Retina (tissue), 1 donor: ENCODE measurements around the gene SVOP.
"Not testable (repeated sequence)": the region's sequence is repeated elsewhere in the genome, so short reads cannot be mapped to it uniquely, and the experiment has no call there.

Experiments
- DNase-seq: peaks from one replicate; pipeline ENCODE4 v3.0.0-alpha.2; 2016

SVOP gene

DNA sequence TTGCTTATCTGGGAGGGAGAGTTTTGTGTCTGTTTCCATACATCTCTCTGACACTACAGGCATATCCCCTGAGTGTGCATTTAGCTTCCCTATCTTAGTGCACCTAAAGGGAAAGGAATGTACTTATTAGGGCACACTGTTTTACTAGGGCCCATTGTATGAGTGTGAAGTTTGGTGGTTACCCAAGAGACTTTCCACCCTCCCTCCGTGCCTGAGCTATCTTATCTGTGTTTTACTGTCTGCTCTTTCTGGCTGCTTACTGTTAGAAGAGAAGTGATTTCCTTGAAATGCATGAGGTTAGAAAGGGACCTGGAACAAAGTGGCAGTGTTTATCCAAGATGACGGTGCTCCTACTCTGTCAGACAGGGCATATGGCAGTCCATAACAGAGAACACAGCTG lies 8.5 kb upstream of the SVOP start:
- DNase-seq, result no peak

DNA sequence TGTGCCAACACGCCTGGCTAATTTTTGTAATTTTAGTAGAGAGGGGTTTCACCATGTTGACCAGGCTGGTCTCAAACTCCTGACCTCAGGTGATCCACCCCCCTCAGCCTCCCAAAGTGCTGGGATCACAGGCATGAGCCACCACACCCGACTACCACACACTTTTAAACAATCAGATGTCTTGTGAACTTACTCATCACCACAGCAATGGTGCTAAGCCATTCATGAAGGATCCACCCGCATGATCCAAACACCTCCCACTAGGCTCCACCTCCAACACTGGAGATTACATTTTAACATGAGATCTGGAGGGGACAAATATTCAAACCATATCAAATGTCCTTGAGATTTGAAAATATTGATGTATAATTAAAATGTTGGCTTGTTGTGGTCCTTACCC lies 7.8 kb upstream of the SVOP start:
- not testable (repeated sequence) for DNase-seq

DNA sequence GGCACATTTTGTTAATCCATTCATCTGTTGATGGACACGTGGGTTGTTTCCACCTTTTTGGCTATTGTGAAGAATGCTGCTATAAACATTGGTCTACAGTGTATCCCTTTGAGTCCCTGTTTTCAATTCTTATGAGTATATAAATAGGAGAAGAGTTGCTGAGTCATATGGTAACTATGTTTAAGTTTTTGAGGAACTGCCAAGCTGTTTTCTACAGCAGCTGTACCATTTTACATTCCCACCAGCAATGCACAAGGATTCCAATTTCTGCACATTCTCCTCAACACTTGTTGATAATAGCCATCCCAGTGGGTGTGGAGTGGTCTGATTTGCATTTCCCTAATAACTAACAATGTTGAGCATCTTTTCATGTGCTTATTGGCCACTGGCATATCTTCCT lies 6.9 kb upstream of the SVOP start:
- no peak for DNase-seq

DNA sequence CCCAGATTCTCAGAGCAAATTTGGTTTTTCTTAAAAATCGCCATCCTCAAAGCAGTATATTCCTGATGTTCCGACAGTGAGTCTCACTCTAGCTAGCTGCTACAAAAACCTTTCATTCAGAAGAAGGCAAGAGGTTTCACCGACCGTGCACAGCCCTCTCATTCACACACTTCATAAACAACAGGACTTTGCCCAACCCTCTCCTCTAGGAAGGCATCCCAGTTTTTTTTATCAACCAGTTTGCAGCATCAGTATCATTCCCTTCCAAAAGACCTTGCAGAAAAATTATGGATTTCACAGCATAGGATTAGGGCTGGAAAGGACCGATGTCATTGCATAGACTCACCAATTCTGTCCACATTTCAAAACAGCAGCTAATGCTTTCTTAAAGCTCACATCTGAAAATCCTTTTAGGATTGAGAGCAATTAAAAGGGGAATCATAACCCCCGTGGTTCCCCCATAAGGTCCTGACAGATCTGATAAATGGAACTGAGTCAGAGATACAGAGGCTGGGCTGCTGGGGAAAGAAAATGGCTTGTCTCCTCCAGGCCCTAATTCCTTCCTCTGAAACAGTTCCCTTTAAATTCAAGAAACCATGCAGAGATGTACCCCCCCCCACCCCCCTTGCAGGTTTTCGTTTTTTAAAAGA lies 597 bp downstream of the SVOP start:
- DNase-seq, result peak; percentile 49

DNA sequence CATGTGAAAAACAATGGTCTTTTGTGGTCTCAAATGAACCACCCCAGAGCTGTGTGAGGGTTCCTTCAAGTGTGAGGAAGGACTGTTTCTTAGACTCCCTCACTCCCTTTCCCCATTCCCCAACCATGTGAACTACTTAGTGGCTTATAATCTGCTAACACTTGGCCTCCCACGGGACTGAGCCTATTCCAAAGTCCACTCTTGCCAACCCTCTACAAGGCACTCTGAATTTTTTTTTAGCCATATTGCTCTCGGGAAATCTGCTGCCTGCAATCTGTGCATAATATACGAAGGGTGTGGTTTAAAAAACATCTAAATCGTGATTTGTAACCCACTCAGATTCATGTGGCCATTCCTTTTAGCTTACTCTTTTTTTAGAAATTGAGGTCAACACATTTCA lies 2.6 kb downstream of the SVOP start:
- DNase-seq, result peak; percentile 4

DNA sequence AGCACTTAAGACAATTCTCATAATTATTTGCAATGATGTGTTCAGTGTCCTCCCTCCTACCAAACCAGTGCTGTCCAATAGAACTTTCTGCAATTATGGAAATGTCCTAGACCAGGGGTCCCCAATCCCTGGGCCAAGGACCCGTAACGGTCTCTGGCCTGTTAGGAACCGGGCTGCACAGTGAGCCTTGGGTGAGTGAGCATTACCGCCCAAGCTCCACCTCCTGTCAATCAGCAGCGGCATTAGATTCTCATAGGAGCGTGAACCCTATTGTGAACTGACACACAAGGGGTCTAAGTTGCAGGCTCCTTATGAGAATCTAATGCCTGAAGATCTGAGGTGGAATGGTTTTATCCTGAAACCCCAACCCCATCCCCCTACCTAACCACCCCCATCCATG lies 3.9 kb downstream of the SVOP start:
- no peak for DNase-seq

DNA sequence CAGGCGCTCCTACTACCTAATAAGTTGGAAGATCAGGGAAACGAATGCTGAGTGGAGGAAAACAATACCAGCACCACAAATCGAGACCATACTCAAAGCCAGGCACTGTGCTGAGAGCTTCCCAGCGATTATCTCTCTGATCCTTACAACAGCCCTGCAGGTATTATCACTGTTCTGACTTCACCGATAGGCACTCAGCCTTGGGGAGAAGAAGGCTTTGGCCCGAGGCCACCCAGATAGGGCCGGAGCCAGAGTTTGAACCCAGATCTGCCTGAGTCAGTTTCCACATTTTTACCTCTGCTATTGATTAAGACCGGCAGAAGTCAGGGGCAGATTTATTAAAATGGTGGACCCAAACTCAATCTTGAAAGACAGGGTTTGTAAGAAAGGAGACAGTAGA lies 4.9 kb downstream of the SVOP start:
- DNase-seq, result no peak

DNA sequence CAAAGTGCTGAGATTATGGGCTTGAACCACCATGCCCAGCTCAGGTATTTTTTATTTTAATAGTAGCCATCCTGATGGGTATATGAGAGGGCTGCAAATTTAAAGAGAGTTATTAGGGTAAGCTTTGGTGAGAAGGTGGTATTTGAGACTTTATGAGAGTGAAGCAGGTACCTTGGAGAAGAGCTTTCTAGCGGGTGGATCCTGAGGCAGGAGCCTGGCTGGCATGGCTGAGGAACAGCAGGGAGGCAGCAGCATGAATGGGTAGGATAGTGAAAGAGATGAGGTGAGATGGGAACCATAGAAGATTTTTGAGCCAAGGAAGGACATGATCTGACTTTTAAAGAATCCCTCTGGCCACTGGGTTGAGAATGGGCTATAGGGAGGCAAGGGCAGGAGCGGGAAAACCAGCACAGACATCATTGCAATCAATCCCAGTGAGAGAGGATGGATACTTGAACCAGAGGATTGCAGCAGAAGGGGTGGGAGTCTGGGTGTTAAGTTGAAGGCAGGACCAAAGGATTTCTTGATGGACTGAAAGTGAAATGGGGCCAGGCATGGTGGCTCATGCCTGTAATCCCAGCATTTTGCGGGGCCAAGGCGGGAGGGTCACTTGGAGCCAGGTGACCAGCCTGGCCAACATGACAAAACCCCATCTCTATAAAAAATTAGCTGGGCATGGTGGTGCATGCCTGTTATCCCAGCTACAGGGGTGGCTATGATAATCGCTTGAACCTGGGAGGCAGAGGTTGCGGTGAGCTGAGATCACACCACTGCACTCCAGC lies 5.7 kb downstream of the SVOP start:
- no peak for DNase-seq

DNA sequence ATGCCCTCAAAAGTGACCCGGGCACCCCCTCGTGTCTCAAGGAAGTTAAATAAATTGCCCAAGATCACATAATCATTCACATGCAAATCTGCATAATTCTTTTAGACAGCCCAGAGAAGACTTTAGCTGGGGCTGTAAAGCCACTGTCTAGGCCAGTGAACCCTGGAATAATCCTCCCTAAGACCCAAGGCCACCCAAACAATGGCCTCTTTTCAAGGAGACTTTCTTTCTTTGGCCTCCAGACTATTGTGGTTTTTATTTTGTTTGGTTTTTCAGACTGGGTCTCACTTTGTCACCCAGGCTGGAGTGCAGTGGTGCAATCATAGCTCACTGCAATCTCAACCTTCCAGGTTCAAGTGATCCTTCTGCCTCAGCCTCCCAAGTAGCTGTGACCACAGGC lies 10.6 kb downstream of the SVOP start:
- DNase-seq, result no peak

DNA sequence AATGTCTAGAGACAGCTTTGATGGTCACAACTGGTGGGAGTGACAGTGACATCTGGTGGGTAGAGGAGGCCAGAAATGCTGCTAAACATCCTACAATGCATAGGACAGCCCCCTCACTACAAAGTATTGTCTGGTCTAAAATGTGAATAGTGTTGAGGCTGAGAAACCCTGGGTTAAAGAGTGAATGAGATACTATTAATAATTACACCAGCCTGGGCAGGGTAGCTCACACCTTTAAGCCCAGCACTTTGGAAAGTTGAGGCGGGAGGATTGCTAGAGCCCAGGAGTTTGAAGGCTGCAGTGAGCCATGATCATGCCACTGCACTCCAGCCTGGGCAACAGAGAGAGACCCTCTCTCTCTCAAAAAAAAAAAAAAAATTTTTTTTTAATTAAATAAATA lies 11.1 kb downstream of the SVOP start:
- no peak for DNase-seq

DNA sequence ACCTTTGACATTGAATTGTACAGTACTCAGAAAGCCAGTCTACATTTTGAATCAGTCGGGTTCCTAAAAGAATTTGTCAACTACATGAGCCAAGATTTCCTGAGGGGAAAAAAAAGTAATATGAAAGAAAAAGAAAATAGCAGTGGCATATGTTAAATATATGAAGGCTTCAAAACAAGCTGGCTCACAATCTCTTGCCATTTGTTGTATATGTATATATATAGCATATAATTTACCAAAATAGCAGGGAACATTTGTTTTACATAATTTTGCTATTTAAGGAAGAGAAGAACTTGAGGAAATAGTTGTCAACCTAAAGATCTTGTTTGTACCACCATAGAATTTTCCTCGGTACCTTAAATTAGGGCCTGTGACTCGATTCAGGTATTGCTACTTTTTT lies 16.9 kb downstream of the SVOP start:
- no peak for DNase-seq

DNA sequence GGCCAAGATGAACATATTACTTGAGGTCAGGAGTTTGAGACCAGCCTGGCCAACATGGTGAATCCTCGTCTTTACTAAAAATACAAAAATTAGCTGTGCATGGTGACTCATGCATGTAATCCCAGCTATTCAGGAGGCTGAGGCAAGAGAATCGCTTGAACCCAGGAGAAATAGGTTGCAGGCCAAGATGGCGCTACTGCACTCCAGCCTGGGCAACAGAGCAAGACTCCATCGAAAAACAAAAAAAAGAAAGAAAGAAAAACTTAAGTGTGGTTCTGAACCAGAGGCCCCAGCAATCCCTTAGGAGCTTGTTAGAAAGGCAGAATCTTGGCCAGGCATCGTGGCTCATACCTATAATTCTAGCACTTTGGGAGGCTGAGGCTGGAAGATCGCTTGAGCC lies 24.5 kb downstream of the SVOP start:
- DNase-seq, result no peak

DNA sequence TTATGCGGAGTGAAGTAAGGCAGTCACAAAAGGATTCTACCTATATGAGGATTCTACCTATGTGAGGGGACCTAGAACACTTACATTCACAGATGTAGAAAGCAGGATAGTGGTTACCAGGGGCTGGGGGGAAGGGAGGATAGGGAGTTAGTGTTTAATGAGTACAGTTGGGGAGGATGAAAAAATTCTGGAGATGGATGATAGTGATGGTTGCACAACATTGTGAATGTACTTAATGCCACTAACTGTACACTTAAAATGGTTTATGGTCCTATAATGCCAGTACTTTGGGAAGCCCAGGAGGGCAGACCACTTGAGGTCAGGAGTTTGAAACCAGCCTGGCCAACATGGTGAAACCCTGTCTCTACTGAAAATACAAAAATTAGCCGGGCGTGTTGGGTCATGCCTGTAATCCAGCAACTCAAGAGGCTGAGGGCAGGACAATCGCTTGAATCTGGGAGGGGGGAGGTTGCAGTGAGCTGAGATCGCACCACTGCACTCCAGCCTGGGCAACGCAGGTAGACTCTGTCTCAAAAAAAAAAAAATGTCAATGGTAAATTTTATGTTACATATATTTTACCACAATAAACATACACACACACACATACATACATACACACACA lies 25.4 kb downstream of the SVOP start:
- DNase-seq, result no peak

DNA sequence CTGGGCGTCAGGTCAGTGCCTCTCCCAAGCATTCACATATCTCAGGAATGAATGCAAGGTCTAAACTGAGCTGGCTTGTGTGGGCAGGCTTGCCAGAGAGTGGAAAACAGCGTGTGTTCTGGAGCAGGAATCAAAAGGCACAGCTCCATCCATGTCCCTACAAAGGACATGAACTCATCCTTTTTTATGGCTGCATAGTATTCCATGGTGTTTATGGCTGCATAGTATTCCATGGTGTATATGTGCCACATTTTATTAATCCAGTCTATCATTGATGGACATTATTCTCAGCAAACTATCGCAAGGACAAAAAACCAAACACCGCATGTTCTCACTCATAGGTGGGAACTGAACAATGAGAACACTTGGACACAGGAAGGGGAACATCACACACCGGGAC lies 30.8 kb downstream of the SVOP start:
- DNase-seq, result not testable (repeated sequence)

DNA sequence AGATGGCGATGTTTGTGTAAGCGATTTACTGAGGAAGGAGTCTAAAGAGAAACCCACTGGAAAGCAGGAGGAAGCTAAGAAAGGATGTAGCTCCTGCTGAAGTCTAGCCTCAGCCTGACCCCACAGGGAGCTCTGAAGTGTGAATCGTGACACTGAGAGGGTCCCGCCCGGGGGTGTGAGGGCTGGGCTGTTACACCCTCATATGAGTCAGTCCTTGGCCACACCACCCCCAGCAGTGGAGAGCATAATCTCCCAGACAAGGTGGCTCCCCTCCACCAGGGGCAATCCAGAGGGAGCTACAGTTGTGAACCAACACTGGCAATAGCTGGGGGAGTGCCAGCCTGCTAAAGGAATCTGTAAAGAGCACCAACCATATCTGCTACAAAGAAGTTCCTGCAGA lies 31.5 kb downstream of the SVOP start:
- no peak for DNase-seq

DNA sequence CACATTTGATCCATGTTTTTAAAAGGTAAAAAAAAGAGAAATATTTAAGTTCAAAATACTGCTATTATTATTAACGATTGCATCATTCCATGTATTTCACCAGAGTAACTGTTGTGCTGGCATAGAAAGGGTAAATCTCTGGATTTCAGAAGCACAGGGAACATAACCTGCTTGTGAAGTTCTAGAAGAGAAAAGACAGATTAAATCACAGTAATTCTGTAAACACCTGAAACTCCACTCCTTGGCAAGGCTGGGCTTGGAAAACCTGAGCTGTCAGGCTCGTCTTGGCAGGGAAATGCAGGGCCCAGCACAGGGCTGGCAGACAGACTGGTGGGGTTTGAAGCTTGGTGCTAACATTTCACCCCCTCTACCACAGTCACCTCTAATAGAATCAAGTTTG lies 35.1 kb downstream of the SVOP start:
- DNase-seq, result no peak

DNA sequence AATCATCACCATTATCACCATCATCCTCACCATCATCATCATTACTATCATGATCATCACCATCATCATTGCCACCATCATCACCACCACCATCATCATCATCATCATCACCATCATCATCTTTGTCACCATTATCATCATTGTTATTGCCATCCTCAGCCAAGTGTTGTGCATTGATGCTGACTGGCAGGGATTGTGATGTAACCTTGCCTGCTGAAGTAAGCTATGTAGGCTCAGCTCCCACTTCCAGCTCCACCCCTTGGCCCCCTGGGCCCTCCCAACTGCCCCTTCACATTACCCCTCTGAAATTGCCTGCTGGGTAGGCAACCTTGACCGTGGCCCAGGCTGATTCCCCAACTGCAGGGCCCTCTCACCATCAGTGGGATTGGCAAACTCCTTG lies 37.6 kb downstream of the SVOP start:
- DNase-seq, result no peak

DNA sequence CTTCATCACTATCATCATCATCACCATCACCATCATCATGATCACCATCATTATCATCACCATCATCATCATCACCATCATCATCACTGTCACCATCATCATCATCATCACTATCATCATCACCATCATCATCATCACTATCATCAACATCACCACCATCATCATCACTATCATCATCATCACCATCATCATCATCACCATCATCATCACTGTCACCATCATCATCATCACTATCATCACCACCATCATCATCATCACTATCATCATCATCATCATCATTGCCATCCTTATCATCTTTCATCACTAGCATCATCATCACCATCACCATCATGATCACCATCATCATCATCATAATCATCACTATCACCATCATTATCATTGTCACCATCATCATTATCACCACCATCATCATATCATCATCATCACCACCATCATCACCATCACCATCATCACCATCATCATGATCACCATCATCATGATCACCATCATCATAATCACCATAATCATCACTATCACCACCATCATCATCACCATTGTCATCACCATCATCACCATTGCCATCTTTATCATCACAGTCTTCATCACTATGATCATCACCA lies 38.1 kb downstream of the SVOP start:
- no peak for DNase-seq

DNA sequence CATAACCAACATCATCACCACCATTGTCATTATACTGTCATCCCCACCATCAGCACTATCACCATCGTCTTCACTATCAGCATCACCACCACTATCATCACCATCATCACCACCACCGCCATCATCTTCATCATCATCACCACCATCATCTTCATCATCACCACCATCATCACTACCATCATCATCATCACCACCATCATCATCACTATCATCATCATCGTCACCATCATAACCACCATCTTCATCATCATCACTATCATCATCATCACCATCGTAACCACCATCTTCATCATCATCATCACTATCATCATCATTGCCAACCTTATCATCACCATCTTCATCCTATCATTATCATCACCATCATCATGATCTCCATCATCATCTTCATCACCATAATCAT lies 39.0 kb downstream of the SVOP start:
- DNase-seq, result no peak

DNA sequence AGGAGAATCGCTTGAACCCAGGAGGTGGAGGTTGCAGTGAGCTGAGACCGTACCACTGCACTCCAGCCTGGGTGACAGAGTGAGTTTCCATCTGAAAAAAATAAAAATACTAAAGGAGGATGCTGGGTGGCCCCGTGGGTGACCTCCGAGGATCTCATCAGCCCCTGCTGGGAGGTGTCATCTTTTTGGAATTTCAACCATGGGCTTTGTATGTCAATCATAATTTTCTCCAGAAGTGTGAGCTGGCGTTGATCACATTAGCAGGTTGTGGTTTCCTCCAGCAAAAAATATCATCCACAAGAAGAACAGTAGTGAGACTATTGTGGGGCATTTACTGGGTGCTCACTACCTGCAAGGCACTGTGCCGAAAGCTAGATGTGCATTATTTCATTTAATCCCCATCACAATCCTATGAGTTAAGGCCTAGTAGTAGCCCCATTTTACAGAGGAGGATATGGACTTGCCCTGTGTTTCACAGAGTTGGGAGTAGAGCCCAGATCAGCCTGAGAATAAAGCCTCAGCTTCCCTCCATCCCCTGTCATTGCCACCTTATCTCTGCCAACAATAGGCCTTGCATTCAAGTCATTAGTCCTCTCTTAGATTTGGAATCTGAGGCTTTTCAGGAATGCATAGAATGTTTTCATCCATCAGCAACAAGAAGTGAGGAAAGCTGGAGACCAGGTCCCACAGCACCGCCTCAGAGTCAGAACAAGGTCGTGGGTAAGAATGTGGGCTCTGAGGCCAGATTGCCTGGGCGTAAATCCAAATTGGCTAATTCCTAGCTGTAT lies 39.8 kb downstream of the SVOP start:
- no peak for DNase-seq

DNA sequence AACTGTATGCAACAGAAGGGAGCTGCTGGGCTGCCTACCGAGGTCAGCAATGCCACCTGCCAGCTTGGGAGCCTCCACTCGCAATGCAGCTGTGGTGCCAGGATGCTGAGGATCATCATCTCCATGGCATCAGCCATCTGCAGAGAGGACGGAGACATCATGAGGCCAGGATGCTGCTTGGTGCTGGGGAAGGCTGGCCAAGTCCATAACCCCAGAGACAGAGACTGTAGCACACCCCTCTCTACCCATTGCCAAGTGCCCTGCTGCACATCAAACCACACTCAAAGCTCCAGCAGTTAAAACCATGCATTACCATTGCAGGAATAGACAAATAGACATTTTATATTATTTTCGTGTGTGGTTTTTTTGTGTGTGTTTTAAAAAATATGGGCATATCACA lies 43.5 kb downstream of the SVOP start:
- DNase-seq, result no peak

DNA sequence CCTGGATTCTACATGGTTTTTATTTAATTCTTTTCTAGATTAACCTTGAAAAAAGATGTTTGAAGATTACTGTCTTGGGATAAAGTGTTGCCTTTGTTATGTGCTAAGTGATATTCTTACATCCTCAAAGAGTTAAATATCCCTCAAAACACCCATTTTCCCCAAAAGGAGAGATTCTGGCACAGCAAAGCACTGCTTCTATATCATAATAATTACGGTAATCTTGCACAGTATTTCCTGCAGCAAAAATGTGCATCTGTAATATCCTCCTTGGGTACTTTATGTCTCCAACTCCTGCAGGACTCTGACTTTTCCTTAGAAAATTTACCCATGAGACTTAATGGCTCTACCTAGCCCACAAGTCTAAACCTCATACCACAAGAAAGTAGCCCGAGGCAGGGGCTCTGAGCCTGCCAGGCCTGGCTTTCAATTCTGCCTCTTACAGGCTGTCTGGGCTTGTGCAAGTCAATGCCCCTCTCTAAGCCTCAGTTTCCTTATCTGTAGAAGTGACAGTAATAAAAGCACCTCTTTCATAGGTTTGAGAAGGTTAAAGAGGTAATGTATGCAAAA lies 45.8 kb downstream of the SVOP start:
- no peak for DNase-seq

DNA sequence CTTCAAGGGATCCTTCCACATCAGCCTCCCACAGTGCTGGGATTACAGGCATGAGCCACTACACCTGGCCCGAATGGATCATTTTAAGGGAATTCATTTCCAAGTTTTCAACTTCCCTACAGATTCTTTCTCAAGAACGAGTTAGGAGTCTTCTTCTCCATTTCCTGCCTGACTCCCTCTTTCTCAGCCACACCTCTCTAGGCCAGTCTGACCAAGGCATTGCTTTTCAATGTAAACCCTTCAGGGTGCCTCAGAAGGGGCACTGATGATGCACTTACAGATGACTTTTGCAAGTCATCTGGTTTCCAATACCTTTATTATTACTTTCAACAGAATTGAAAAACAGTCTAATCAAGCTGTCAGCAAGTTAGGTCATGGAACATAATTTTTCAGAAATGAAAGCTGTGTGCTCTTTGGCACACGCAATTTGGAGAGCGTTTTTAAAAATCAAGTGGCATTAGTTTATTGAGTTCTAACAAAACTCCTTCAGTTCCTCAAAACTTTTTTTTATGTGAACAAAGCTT lies 47.2 kb downstream of the SVOP start:
- DNase-seq, result no peak
